ENCODE data around the gene AVL9.

- TF ChIP-seq JUND (IDR thresholded peaks at IDR 0.05) (no peak), GABPA (IDR thresholded peaks at IDR 0.05; ENCODE audit: low read depth) (no peak), SIN3A (IDR thresholded peaks at IDR 0.05; ENCODE audit: borderline replicate concordance, low read depth, low read length) (no peak), RAD21 (IDR thresholded peaks at IDR 0.05; ENCODE audit: low read length) (no peak), CTCF (IDR thresholded peaks at IDR 0.05) (no peak), FOXJ3 (CRISPR knock-in tag; IDR thresholded peaks at IDR 0.05) (no peak), EP300 (IDR thresholded peaks at IDR 0.05; ENCODE audit: borderline replicate concordance in 1 of 2, low read depth in 1 of 2, low read length in 1 of 2) (no peak), NRF1 (IDR thresholded peaks at IDR 0.05; ENCODE audit: low read depth, low read length) (no peak)
- TF ChIP-seq, protein P1, sequence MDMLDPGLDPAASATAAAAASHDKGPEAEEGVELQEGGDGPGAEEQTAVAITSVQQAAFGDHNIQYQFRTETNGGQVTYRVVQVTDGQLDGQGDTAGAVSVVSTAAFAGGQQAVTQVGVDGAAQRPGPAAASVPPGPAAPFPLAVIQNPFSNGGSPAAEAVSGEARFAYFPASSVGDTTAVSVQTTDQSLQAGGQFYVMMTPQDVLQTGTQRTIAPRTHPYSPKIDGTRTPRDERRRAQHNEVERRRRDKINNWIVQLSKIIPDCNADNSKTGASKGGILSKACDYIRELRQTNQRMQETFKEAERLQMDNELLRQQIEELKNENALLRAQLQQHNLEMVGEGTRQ (IDR thresholded peaks at IDR 0.05; ENCODE audit: borderline replicate concordance, low read depth, low read length), result no peak
Measured at GRCh38 chr7:32564542-32564941, 69.3 kb downstream of the AVL9 start.
